Lower leg skin (tissue), 3 donors: Measurements from ENCODE around the gene TAF11L5.

ENCODE experiments used
- POLR2A ChIP-seq, 2 donors: fragments of 450-650 bp; IDR thresholded peaks; one replicate each; pipeline ENCODE4 v1.6.1; 2016 to 2017; ENCODE audit warnings: antibody characterized with exemption in 2 of 2, mild to moderate bottlenecking in 1 of 2, moderate library complexity in 1 of 2
- TF ChIP-seq, protein P1 (sequence below), 3 donors: fragments of 450-650 bp; IDR thresholded peaks; one replicate each; pipeline ENCODE4 v1.5.1; 2016; ENCODE audit warnings: antibody characterized with exemption in 3 of 3, mild to moderate bottlenecking in 3 of 3, moderate library complexity in 2 of 3

DNA sequence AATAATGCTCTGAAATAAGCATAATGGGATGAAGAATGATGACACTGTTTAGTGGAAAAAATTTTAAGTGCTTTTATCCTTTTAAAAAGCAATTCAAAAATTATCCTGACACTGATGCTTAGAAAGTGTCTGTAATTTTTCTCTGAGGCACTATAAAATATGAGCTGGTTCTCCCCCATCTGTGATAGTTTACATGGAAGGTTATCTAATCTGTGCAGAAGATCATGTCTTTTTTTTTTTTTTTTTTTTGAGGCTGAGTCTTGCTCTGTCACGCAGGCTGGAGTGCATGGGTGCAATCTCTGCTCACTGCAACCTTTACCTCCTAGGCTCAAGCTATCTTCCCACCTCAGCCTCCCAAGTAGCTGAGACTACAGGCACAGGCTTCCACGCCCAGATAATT, 42.2 kb upstream of the TAF11L5 start:
- TF ChIP-seq, protein P1, sequence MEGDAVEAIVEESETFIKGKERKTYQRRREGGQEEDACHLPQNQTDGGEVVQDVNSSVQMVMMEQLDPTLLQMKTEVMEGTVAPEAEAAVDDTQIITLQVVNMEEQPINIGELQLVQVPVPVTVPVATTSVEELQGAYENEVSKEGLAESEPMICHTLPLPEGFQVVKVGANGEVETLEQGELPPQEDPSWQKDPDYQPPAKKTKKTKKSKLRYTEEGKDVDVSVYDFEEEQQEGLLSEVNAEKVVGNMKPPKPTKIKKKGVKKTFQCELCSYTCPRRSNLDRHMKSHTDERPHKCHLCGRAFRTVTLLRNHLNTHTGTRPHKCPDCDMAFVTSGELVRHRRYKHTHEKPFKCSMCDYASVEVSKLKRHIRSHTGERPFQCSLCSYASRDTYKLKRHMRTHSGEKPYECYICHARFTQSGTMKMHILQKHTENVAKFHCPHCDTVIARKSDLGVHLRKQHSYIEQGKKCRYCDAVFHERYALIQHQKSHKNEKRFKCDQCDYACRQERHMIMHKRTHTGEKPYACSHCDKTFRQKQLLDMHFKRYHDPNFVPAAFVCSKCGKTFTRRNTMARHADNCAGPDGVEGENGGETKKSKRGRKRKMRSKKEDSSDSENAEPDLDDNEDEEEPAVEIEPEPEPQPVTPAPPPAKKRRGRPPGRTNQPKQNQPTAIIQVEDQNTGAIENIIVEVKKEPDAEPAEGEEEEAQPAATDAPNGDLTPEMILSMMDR (IDR thresholded peaks at IDR 0.05): no peak
- TF ChIP-seq POLR2A (IDR thresholded peaks at IDR 0.05): no peak
